ENCODE data around the gene CDH23. TPM values are rescaled to one million over a fixed set of nuclear protein-coding genes. Genes with fewer than 3 reads are reported as not detected.

CDH23 gene
- total and polyA plus RNA-seq, 2 of the 8 experiments (the other 6 are each of a cell fraction or from before 2014, with no cell fraction given) = 1.9 to 4.9 TPM

GRCh38 chr10:71547312-71547711 lies 150.6 kb downstream of the CDH23 start (continued):
- no peak for TF ChIP-seq CHD7 (IDR thresholded peaks at IDR 0.05; ENCODE audit: insufficient replicate concordance, low read length)
- no peak for TF ChIP-seq YY1 (IDR thresholded peaks at IDR 0.05; ENCODE audit: low read depth, low read length)
- TF ChIP-seq KDM5A (IDR thresholded peaks at IDR 0.05; ENCODE audit: low read length) = no peak
- TF ChIP-seq MAX (IDR thresholded peaks at IDR 0.05) = no peak
